ENCODE measurements around the gene SHROOM3.
A peak's percentile ranks its signal among the peaks of the same experiment; 100 is the strongest.

SHROOM3 gene

GRCh38 chr4:76585897-76586360 lies 150.9 kb downstream of the SHROOM3 start:
- no peak for DNase-seq (ENCODE audit: low read depth, low spot score)
- ChIA-PET CTCF (interaction anchor here (0.6 to 2.0 kb wide), 7 partner anchors 8 to 410 kb away, joined by 3 to 5 read pairs (median 4); no protein-coding TSS in a partner anchor), POLR2A (interaction anchor here (0.6 kb wide), 2 partner anchors 39 to 46 kb away, joined by 3 read pairs; no protein-coding TSS in a partner anchor)
- peak overlapping the region; percentile 49 for H3K4me3 ChIP-seq (ENCODE audit: low read depth, low read length)
- TF ChIP-seq CTCF (IDR thresholded peaks at IDR 0.05; ENCODE audit: insufficient read depth, low read length, missing control alignments), result peak; percentile 32

GRCh38 chr4:76588274-76588673 lies 153.2 kb downstream of the SHROOM3 start:
- CTCF ChIA-PET, result no interaction called here
- POLR2A ChIA-PET, result interaction anchor here (1.4 kb wide), 1 partner anchor 361 kb away, joined by 4 read pairs; the partner anchor contains the start of gene SEPTIN11
- no peak for DNase-seq (ENCODE audit: low read depth, low spot score)
- no peak for TF ChIP-seq CTCF (IDR thresholded peaks at IDR 0.05; ENCODE audit: insufficient read depth, low read length, missing control alignments)
- no peak overlapping the region for H3K4me3 ChIP-seq (ENCODE audit: low read depth, low read length)

- CTCF ChIA-PET, result interaction anchor here (1.1 to 1.3 kb wide), 2 partner anchors 168 to 456 kb away, joined by 3 to 4 read pairs; no protein-coding TSS in a partner anchor
- no peak overlapping the region for H3K4me3 ChIP-seq (ENCODE audit: low read depth, low read length)
These were observed 154.4 kb downstream of the SHROOM3 start for GRCh38 chr4:76589402-76589801.

GRCh38 chr4:76589872-76590797 lies 155.1 kb downstream of the SHROOM3 start:
- no peak overlapping the region for H3K4me3 ChIP-seq (ENCODE audit: low read depth, low read length)
- peak; percentile 86 for DNase-seq (ENCODE audit: low read depth, low spot score)
- no peak for TF ChIP-seq CTCF (IDR thresholded peaks at IDR 0.05; ENCODE audit: insufficient read depth, low read length, missing control alignments)
- ChIA-PET CTCF (interaction anchor here (0.7 to 1.3 kb wide), 5 partner anchors 22 to 455 kb away, joined by 3 to 4 read pairs (median 3); no protein-coding TSS in a partner anchor), POLR2A (interaction anchor here (0.7 to 1.3 kb wide), 8 partner anchors 17 to 163 kb away, joined by 3 to 7 read pairs (median 4); no protein-coding TSS in a partner anchor)

More at GRCh38 chr4:76589402-76589801, 154.4 kb downstream of the SHROOM3 start:
- POLR2A ChIA-PET, result interaction anchor here (0.5 to 1.4 kb wide), 5 partner anchors 22 to 360 kb away, joined by 3 to 4 read pairs (median 3); partner anchors contain the start of gene SEPTIN11
- DNase-seq (ENCODE audit: low read depth, low spot score), result peak; percentile 76
- TF ChIP-seq CTCF (IDR thresholded peaks at IDR 0.05; ENCODE audit: insufficient read depth, low read length, missing control alignments), result no peak

GRCh38 chr4:76590798-76591281 lies 155.8 kb downstream of the SHROOM3 start:
- ChIA-PET CTCF (interaction anchor here (0.9 to 1.0 kb wide), 2 partner anchors 22 to 169 kb away, joined by 3 read pairs; no protein-coding TSS in a partner anchor), POLR2A (interaction anchor here (0.9 to 1.2 kb wide), 6 partner anchors 27 to 162 kb away, joined by 3 to 7 read pairs (median 4); no protein-coding TSS in a partner anchor)
- H3K4me3 ChIP-seq (ENCODE audit: low read depth, low read length), result no peak overlapping the region

More at GRCh38 chr4:76590798-76591281, 155.8 kb downstream of the SHROOM3 start:
- no peak for DNase-seq (ENCODE audit: low read depth, low spot score)
- no peak for TF ChIP-seq CTCF (IDR thresholded peaks at IDR 0.05; ENCODE audit: insufficient read depth, low read length, missing control alignments)
